Measurements from ENCODE around the gene TP53BP2.

The TP53BP2 gene

DNA sequence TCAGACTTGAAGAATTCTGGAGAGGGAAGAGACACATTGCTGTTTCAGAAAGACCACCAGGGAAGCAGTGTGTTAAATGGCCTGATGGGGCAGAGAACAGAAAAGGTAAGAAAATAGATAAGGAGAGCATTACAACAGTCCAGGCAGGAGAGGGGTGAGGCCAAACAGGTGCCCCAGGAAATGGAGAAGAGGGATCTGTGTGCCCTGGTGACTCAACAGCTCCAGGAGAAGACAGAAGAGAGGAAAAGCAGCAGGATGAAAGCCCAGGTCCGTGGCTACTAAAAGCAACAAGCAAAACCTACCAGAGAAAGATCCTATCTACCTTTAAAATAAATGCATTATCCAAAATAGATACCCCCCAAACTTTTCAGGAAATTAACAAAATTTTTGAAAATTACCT is 9.2 kb downstream of the TP53BP2 start:
- DNase-seq (ENCODE audit: low read depth), result no peak
- no peak overlapping the region for H3K4me3 ChIP-seq (ENCODE audit: low read length)
- TF ChIP-seq, protein P1, sequence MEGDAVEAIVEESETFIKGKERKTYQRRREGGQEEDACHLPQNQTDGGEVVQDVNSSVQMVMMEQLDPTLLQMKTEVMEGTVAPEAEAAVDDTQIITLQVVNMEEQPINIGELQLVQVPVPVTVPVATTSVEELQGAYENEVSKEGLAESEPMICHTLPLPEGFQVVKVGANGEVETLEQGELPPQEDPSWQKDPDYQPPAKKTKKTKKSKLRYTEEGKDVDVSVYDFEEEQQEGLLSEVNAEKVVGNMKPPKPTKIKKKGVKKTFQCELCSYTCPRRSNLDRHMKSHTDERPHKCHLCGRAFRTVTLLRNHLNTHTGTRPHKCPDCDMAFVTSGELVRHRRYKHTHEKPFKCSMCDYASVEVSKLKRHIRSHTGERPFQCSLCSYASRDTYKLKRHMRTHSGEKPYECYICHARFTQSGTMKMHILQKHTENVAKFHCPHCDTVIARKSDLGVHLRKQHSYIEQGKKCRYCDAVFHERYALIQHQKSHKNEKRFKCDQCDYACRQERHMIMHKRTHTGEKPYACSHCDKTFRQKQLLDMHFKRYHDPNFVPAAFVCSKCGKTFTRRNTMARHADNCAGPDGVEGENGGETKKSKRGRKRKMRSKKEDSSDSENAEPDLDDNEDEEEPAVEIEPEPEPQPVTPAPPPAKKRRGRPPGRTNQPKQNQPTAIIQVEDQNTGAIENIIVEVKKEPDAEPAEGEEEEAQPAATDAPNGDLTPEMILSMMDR (conservative IDR thresholded peaks at IDR 0.05; ENCODE audit: low read depth, low read length), result no peak

DNA sequence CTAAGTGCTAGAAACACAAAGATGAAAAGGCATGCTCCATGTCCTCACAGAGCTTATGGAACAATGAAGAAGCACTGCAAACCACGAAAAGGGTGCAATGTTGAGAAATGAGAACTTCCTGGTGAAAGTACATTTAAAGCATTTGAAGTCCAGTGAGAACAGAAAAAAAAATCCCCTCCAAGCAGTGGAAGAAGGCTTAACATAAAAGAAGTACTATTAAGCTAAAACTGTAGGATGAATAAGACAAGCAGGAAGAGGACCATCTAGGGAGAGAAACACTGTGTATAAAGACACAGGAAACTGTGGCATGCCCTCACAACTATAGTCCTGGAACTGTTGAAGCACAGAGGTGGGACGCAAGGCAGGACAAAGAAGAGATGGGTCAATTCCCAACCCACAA is 10.0 kb downstream of the TP53BP2 start:
- no peak overlapping the region for H3K4me3 ChIP-seq (ENCODE audit: low read length)
- no peak for DNase-seq (ENCODE audit: low read depth)

DNA sequence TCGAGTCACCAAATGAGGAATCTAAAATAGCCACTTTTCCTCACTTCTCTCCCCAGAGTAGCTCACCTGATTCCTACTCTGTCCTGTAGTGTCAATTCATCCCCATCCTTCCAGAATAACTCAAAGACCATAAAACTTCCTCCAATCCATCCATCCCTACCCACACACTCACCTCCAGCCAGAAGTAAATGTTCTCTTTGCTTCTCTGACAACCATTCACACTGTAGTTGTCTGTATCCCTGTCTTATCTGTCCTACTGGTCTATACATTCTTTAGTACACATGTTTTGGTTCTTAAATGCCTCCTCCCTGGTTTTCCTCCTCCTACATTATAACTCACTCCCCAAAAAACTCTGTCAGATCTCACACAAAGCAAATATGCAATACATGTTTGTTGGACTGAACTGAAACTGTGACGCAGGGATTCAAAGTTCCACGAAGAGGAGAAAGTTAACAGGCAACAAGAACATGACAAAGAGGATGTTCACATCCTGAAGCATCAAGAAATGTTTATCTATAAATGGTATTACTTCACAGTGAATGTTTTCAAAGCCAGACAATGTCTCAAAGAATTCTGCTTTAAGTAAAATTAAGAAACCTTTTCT is 11.0 kb downstream of the TP53BP2 start:
- DNase-seq (ENCODE audit: low read depth), result no peak
- TF ChIP-seq, protein P1 (conservative IDR thresholded peaks at IDR 0.05; ENCODE audit: low read depth, low read length), result no peak
- no peak overlapping the region for H3K4me3 ChIP-seq (ENCODE audit: low read length)

More for the DNA sequence above, 10.0 kb downstream of the TP53BP2 start:
- TF ChIP-seq, protein P1 (conservative IDR thresholded peaks at IDR 0.05; ENCODE audit: low read depth, low read length), result no peak

DNA sequence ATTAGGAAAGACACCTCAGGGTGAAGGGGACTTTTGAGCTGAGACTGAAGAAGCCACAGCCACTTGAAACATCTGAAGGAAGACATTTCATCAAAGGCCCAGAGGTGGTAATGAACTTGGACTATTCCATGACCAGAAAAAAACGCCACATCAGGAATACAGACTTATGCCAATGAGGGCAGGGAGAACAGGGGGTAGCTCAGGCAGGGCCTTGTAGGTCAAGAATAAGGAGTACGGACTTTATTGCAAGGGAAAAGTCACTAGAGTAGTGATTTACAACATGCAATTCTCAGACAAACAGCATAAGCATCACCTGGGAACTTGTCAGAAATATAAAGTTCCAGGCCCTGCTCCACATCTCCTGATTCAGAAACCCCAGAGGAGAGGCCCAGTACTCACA is 11.8 kb downstream of the TP53BP2 start:
- no peak overlapping the region for H3K4me3 ChIP-seq (ENCODE audit: low read length)
- TF ChIP-seq, protein P1 (conservative IDR thresholded peaks at IDR 0.05; ENCODE audit: low read depth, low read length), result no peak
- DNase-seq (ENCODE audit: low read depth), result no peak

DNA sequence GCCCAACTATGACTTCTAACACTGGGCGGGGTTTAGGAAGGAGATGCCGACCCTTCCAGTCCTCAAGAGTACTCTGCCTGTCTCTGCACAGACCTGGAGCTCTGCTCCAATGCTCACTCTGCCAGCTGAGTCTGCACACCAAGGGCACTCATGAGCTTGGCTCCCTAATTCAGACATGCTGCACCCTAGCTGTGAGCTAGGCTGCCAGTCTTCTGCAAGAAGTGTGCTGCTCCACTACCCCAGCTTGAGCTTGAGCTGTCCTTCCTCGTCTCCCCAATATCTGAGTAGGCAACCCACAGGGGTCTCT is 13.2 kb downstream of the TP53BP2 start:
- TF ChIP-seq, protein P1 (conservative IDR thresholded peaks at IDR 0.05; ENCODE audit: low read depth, low read length), result no peak
- no peak overlapping the region for H3K4me3 ChIP-seq (ENCODE audit: low read length)
- DNase-seq (ENCODE audit: low read depth), result no peak

DNA sequence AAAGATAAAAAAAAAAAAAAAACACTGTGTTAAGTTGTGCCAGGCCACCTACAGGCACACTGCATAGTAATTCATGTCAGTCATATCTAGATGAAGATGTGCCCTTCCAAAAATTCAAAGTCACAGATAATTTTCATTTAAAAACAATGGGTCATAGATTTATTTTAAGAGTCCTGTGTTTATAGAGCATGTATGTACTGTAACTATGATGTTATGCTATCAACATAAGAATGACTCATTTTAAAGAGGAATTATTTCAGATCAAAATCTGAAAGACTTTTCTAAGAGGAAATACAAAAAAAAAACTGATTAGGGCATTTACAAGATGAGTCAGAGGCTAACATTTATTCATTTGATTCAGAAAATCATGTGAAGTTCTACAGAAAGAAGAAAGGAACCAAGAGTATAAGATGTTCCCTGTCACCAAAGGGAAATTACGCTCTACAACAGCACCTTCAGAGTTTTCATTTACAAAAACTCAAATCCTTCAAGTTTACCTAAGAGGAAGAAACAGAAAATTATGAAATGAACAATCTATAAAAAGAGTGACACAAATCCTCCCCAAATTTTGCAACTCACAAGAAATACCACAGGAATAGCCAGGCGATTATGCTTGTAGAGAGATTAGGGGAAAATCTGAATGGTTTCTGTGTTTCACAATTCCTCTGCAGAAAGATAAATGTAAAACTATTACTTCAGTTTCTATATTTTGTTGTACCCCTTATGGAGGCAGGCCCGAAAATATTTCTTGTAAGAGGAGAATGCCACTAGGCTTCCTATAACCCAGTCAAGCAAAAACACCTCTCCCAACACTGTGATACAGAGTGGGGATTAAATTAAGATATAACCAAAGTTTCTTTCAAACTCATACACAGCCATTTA is 13.8 kb downstream of the TP53BP2 start:
- DNase-seq (ENCODE audit: low read depth), result no peak
- TF ChIP-seq, protein P1 (conservative IDR thresholded peaks at IDR 0.05; ENCODE audit: low read depth, low read length), result no peak
- H3K4me3 ChIP-seq (ENCODE audit: low read length), result no peak overlapping the region

DNA sequence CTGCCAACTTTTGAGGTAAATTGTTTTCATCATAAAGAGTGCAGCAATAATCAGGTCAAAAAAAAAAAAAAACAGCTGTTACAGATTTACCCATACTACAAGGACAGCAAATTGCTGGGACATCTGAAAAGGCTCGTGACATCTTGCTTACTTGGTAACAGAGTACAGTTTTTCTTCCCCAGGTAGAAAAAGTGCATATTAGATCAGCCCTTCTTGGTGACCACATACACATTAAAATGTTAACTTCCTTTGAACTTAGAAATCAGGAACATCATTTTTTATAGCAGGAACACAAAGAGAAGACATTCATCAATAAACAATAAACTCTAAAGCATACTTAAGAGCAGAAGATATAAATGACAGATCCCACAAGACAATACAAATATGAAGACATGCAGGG is 16.1 kb downstream of the TP53BP2 start:
- no peak for DNase-seq (ENCODE audit: low read depth)
- H3K4me3 ChIP-seq (ENCODE audit: low read length), result no peak overlapping the region
- TF ChIP-seq, protein P1 (conservative IDR thresholded peaks at IDR 0.05; ENCODE audit: low read depth, low read length), result no peak
